Stimulated activated naive CD8-positive, alpha-beta T cell treated with anti-CD3 and anti-CD28 coated beads, Interleukin-15, amount 100 ng/mL, for 72 hours (primary cell): ENCODE data around the gene SNCA.

ENCODE experiments used
- ATAC-seq: fragments of 150-1000 bp; cut with Tn5 transposase; 2 replicates; pipeline ENCODE4 v1.10.0; 2021; ENCODE audit warnings: mild to moderate bottlenecking, moderate library complexity
- DNase-seq, 2 donors: peaks; one replicate each; pipeline ENCODE4 v3.0.0; 2021 to 2022
- H3K27ac Mint-ChIP-seq, 2 donors: one replicate each; pipeline ENCODE4 v1.8.0; 2022; ENCODE audit warnings: mild to moderate bottlenecking in 2 of 2, mixed read lengths in 2 of 2, moderate library complexity in 2 of 2
- H3K27me3 Mint-ChIP-seq: one replicate; pipeline ENCODE4 v1.8.0; 2022; ENCODE audit warnings: mixed read lengths
- H3K4me1 Mint-ChIP-seq: one replicate; pipeline ENCODE4 v1.8.0; 2022; ENCODE audit warnings: mild to moderate bottlenecking, mixed read lengths
- H3K4me3 Mint-ChIP-seq, 2 donors: one replicate each; pipeline ENCODE4 v1.8.0; 2022; ENCODE audit warnings: mild to moderate bottlenecking in 2 of 2, mixed read lengths in 2 of 2, moderate library complexity in 1 of 2
- H3K9me3 Mint-ChIP-seq, 2 donors: one replicate each; pipeline ENCODE4 v1.8.0; 2022; ENCODE audit warnings: mixed read lengths in 2 of 2

The SNCA gene

DNA sequence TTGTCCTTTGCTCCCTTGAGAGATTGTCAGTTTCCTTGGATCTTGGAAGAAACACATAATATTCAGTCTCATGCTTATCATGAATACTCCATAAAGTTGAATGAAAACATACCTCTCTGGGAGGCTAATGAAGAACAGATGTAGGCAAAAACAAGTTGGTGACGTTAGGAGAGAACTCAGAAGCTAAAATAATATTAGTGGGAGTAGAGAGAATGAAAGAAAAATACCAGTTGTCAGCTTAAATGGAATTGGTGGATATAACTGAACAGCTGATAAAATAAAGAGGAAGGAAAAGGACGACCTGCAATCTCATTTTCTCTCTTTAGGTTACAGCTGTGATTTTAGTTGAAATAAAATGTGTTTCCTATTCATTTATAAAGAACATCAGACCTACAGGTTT lies 124.8 kb downstream of the SNCA start:
- H3K4me1 Mint-ChIP-seq = peaks cover 15% of the 10 kb centered on the region
- H3K9me3 Mint-ChIP-seq = no peaks in the 10 kb centered on the region
- DNase-seq (no peak), ATAC-seq (no peak)
- no peak overlapping the region for H3K4me3 Mint-ChIP-seq
- no peaks in the 10 kb centered on the region for H3K27me3 Mint-ChIP-seq
- H3K27ac Mint-ChIP-seq = no peak overlapping the region

DNA sequence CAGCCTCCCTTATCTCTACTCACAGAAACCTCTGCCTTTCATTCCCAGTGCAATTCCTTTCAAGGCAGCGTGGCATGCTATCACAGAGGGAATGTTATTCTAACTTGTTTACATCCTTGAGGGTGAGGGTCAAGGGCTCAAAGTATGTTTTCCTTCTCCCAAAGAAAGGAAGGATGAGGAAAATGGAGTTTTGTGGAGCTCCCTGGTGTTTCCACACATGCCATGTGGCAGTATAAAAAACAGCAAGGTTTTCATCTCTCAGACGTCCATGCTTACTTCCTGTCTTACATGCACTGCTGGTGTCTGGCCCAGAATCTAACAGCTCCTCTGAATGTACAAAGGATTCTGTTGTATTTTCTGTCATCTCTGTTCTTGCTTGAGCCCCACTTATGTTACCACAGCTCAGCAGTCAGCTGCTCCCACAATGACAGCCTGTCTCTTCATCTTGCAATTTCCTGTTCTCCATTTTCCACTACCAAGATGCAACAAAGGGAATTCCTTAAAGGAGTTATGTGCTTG lies 128.0 kb downstream of the SNCA start:
- peaks cover 15% of the 10 kb centered on the region for H3K4me1 Mint-ChIP-seq
- H3K27ac Mint-ChIP-seq = peak overlapping the region in 1 of 2 donors; percentile 40
- no peak overlapping the region for H3K4me3 Mint-ChIP-seq
- H3K9me3 Mint-ChIP-seq = no peaks in the 10 kb centered on the region
- ATAC-seq (no peak), DNase-seq (no peak)
- no peaks in the 10 kb centered on the region for H3K27me3 Mint-ChIP-seq

DNA sequence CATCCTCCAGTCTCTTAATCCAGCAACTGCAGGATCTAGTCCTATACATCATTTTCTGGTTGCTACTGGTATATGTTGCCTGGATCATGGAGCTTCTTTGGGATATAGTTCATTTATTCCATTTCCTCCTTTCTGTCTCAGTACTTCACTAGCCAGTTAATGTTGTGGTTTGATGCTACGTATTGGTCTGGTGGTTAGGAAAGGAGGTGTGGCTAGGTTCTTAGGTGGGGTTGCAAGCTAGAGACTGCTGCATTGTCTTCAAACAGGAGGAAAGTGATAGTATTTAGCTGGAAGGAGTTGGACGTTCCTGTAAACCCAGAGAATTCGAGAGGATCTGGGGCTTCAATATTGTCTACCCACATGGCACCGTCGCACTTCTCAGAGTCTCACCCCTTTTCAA lies 129.5 kb downstream of the SNCA start:
- DNase-seq (no peak), ATAC-seq (no peak)
- no peak overlapping the region for H3K27ac Mint-ChIP-seq
- H3K4me1 Mint-ChIP-seq = peaks cover 15% of the 10 kb centered on the region
- H3K4me3 Mint-ChIP-seq = no peak overlapping the region
- no peaks in the 10 kb centered on the region for H3K27me3 Mint-ChIP-seq
- no peaks in the 10 kb centered on the region for H3K9me3 Mint-ChIP-seq

DNA sequence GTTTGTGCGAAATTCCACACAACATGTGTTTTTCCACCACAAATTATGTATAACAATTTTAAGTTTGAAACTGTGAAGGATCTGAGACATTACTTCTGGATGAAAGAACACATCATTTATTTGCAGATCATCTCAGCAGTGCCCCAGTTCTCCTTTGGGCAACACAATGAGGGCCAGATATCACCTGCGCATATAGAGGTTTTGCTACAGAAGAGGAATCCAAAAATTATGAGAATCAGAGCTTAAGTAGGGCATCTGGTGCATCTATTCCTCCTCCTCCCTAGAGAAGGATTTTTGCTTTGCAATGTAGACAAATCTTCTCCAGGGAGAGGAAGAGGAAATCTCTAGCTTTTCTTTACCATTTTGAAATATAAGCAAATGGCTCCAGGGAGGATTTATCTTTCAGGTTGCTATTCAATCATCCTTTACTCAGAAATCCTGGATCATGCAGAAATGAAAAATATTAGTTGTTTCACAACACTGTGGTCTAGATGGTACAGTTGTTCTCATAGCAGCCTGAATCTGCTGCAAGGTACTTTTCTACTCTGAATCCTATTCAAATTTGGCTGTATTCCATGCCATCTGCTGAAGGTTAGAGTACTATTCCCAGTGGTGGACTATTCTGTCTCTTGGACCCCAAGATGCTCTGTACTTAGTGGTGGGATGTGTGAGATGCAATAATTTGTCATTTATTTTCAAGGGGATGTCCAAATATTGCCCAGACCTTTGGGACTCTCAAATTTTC lies 132.1 kb downstream of the SNCA start:
- no peak for ATAC-seq
- H3K4me1 Mint-ChIP-seq = peaks cover 15% of the 10 kb centered on the region
- DNase-seq = no peak
- no peak overlapping the region for H3K27ac Mint-ChIP-seq
- no peaks in the 10 kb centered on the region for H3K27me3 Mint-ChIP-seq
- no peaks in the 10 kb centered on the region for H3K9me3 Mint-ChIP-seq
- H3K4me3 Mint-ChIP-seq = no peak overlapping the region

DNA sequence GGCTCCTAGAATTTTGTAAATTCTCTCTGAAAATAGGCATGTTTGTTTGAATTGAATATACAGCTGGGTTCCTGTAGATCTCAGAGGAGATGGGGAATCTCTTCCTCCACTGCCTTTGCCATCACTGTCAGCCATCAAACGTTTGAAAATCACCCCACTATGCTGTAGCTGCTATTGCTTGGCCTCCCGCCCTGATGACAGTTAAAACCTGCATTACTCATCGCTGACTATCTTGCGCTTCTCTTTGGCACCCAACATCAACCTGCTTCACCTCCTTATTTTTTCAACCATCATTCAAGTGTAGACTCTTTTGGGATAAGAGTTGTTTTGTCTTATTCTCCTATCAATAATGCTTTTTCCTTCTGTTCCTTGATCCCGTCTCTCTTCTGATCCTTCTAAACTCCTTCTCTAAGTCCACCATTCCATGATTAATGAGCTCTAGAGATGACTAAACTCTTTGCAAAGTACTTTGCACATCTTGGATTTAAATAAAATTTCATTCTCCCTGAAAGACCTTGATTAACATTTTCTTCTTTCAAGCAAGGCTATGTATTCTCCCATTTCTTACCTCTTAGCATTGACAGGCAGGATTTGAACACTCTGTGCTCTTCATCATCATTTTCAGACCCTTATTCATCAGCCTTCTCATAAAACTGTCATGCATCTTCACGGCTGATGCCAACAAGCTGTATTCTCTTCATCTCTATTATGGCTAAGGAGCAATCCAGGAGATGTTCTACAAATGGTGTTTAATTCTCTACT lies 133.0 kb downstream of the SNCA start:
- H3K4me1 Mint-ChIP-seq = peaks cover 10% of the 10 kb centered on the region
- H3K27me3 Mint-ChIP-seq = no peaks in the 10 kb centered on the region
- ATAC-seq = no peak
- DNase-seq = no peak
- no peaks in the 10 kb centered on the region for H3K9me3 Mint-ChIP-seq
- H3K27ac Mint-ChIP-seq = no peak overlapping the region
- H3K4me3 Mint-ChIP-seq = no peak overlapping the region

DNA sequence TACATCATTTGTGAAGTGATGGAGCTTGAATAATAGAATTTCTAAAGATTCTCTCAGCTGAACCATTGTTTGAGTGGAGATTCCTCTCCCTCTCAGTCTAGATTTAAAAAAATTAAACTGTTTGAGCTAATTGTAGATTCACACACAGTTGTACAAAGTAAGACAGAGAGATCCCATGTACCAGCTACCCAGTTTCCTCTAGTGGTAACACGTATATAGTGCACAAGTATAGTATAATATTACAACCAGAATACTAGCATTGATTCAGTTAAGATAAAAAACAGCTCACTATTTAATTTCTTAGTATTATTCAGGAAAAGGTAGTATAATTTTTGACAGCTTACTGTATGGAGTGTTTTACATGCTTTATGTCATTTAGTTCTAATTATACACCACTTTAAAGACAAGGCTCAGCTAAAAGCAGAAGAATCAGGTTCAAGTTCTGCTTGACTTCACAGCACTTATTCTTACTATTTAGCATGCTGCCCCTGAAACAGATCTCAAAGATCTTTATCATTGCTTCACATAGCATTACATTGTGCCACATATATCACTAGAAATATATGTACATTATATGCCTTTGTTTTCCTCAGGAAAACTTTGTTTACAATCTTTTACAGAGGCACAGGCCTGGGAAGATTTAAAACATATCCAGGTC lies 136.1 kb downstream of the SNCA start:
- ATAC-seq (no peak), DNase-seq (no peak)
- no peaks in the 10 kb centered on the region for H3K4me1 Mint-ChIP-seq
- H3K9me3 Mint-ChIP-seq = no peaks in the 10 kb centered on the region
- H3K27ac Mint-ChIP-seq = no peak overlapping the region
- H3K4me3 Mint-ChIP-seq = no peak overlapping the region
- no peaks in the 10 kb centered on the region for H3K27me3 Mint-ChIP-seq

DNA sequence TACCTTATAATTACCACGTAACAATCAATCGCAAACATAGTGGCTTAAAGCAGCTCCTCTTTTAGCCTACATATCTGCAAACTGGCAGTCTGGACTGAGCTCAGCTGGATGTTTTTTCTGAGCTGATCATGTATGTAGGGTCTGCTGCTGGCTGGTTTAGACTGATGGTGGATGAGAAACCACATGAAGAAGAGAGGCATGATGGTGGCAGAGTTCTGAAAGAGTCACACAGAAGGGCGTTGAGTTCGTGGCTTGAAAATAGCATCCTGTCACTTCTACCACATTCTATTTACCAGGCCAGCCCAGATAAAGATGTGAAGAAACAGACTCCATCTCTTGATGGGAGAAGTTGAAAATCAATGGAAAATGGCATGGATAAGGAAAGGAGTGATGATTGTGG lies 151.3 kb downstream of the SNCA start:
- peak; percentile 40 for ATAC-seq
- no peaks in the 10 kb centered on the region for H3K4me1 Mint-ChIP-seq
- H3K9me3 Mint-ChIP-seq = no peaks in the 10 kb centered on the region
- H3K27ac Mint-ChIP-seq = no peak overlapping the region
- DNase-seq = no peak
- H3K27me3 Mint-ChIP-seq = peaks cover 22% of the 10 kb centered on the region
- H3K4me3 Mint-ChIP-seq = no peak overlapping the region

DNA sequence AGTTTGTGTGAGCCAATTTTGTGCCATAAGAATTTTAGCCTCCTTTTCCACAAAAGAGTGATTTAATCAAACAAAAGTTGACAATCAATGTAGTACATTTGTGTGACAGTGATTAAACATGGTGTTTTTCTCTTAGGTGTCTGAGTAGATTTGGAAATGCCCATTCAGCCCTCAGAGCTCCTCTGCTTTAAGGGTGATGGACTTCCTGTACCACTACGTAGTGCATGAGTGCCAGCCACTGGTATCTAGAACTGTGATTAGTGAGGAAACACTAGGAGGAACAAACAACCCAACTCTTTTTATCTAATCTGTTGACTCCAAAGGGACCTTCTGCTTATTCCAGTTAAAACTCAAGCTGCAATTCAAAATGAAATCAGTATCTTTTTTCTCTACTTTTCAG lies 151.7 kb downstream of the SNCA start:
- no peak for ATAC-seq
- peaks cover 22% of the 10 kb centered on the region for H3K27me3 Mint-ChIP-seq
- H3K4me1 Mint-ChIP-seq = no peaks in the 10 kb centered on the region
- no peak overlapping the region for H3K4me3 Mint-ChIP-seq
- no peak for DNase-seq
- no peaks in the 10 kb centered on the region for H3K9me3 Mint-ChIP-seq
- H3K27ac Mint-ChIP-seq = no peak overlapping the region

DNA sequence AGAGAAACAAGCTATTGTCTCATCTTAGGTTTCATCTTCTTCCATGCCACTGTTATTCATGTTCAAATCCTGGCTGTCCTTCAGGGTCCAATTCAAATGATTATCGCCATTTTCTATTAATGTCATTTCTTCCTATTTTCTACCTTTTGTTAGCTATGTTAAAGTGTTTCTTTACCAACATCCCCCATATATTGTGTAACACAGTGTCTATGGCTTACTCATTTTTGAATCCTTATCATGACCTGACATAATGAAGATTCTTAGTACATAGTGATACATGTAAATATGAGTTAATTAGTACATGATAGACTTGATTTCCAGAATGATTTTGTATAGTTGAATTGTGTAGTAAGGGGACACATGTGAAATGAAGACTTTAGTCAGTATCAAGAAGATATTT lies 152.4 kb downstream of the SNCA start:
- Mint-ChIP-seq H3K27me3 (peaks cover 25% of the 10 kb centered on the region), H3K27ac (no peak overlapping the region), H3K4me1 (peaks cover 3% of the 10 kb centered on the region), H3K9me3 (no peaks in the 10 kb centered on the region), H3K4me3 (no peak overlapping the region)
- ATAC-seq (no peak), DNase-seq (no peak)

DNA sequence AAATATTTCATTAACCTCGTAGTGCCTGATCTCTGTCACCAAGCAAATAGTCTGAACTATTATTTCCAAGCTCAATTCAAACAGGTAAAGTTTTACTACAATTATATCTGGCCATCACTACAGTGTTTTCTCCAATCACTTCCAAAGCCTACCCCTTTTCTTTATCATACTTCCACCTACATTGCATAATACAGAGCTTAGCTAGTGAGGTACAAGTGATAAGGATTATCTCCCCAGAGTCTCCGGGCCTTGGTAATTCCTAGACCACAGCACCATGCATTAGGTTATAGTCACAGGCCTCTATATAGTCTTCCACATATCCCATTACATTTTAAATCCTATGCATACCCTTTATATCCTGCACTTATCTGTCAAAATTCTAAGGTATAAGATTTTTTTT lies 154.2 kb downstream of the SNCA start:
- Mint-ChIP-seq H3K27me3 (peaks cover 29% of the 10 kb centered on the region), H3K4me3 (no peak overlapping the region), H3K4me1 (peaks cover 8% of the 10 kb centered on the region), H3K9me3 (no peaks in the 10 kb centered on the region), H3K27ac (peak overlapping the region in 1 of 2 donors; percentile 28)
- no peak for DNase-seq
- ATAC-seq = no peak

DNA sequence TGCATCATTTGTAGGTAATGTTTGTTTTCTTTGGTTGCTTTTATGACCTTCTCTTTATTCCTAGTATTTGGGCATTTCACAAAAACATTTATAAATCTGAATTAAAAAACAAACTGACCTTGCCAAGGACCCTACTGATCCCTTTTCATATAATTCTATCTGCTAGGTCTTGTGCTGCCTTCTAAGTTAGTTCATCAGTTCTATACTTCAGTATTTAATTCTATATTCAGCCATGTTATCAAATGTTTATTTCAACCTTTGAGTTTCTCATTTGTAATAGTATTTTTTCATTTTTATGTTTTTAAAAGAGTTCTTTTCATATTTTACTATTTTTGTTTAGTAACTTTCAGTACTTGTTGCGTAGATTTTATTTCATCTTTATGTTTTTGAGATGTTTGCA lies 155.3 kb downstream of the SNCA start:
- peaks cover 0 to 5% of the 10 kb centered on the region in 2 donors for H3K9me3 Mint-ChIP-seq
- DNase-seq (no peak), ATAC-seq (no peak)
- H3K27me3 Mint-ChIP-seq = peaks cover 18% of the 10 kb centered on the region
- no peak overlapping the region for H3K4me3 Mint-ChIP-seq
- no peak overlapping the region for H3K27ac Mint-ChIP-seq
- H3K4me1 Mint-ChIP-seq = peaks cover 8% of the 10 kb centered on the region

DNA sequence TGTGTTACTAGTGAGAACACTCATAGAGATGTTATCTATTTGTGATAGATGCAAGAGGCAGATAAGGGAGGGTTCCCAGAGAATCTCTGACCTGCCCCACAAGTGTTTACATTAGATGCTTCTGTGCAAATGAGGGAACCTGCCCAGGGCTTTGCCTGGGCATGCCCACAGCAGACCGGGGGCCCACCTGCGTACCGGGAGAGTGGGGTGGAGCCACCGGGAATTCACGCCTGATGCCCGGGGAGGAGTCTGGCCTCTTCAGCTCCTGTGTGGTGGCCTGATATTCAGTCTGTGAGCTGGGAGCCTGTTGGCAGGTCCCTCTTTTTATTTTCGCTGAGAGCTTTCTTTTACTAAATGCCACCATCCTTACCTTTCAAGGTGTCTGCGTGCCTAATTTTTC lies 155.7 kb downstream of the SNCA start:
- Mint-ChIP-seq H3K4me1 (peaks cover 8% of the 10 kb centered on the region), H3K4me3 (no peak overlapping the region), H3K9me3 (peaks cover 0 to 7% of the 10 kb centered on the region in 2 donors), H3K27ac (no peak overlapping the region), H3K27me3 (peaks cover 15% of the 10 kb centered on the region)
- ATAC-seq (no peak), DNase-seq (no peak)

DNA sequence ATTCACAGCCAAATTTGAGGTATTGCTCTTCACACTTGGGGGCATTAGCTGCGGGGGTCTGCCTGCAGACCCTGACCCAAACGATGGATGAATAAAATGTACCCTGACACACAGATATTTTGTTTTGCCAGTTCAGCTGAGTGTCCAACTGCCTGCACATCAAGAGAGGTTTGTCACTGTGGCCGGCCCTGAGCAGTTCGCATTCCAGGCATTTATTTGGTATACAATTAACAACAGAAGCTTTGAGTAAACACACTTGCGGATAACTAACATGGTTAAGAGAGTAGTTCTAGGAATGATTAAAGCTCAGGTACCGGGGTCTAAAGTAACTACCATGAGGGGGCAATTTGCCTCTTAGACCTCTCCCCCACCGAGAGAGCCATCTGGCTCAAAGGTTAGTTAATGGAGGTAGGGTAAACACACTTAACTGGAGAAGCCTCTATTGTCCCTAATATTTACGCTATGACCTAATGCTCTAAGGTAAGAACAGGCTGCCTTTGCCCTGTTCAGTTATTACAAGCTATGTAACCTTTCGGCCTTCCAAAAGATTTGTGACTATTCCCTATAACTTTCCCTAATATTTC lies 162.0 kb downstream of the SNCA start:
- H3K4me1 Mint-ChIP-seq = peaks cover 8% of the 10 kb centered on the region
- H3K27ac Mint-ChIP-seq = no peak overlapping the region
- H3K9me3 Mint-ChIP-seq = peaks cover 0 to 7% of the 10 kb centered on the region in 2 donors
- H3K4me3 Mint-ChIP-seq = no peak overlapping the region
- H3K27me3 Mint-ChIP-seq = peaks cover 14% of the 10 kb centered on the region
- no peak for DNase-seq
- ATAC-seq = no peak
